Measurements from ENCODE around the gene CDYL2.

The CDYL2 gene

DNA sequence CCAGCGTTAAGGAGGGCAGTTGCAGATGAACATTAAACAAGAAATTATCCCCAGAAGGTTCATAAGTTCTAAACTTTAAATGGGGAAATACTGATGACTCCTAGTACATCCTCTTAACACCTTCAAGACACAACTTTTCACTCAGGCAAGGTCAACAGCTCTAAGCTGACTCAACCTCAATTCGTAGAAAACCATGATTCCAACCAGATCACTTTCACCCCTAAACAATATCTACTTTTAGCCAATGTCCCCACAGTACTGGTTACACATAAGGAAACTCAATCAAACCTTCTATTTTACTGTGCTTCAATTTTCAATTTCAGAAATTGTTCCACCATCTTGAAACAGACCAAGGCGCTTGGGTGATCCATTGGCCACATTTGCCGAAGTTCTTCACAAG, 2.3 kb downstream of the CDYL2 start:
- Histone ChIP-seq H3K27ac (ENCODE audit: low read length) (no peak overlapping the region), H3K79me2 (ENCODE audit: low read length) (no peaks in the 10 kb centered on the region), H3K4me3 (ENCODE audit: low read length) (no peak overlapping the region), H3K9me3 (ENCODE audit: insufficient read depth, low read length) (no peaks in the 10 kb centered on the region), H3K9ac (ENCODE audit: low read length) (no peak overlapping the region), H3K36me3 (replicated peaks; ENCODE audit: low read depth, low read length) (no peaks in the 10 kb centered on the region), H4K20me1 (ENCODE audit: insufficient read depth, low read length) (no peaks in the 10 kb centered on the region), H3K27me3 (ENCODE audit: low read depth, low read length) (peaks cover 36% of the 10 kb centered on the region), H3K4me1 (ENCODE audit: low read length) (peaks cover 4% of the 10 kb centered on the region), H2AFZ (ENCODE audit: low read depth, low read length) (no peak overlapping the region), H3K4me2 (ENCODE audit: low read length) (no peak overlapping the region)
- TF ChIP-seq, protein P1, sequence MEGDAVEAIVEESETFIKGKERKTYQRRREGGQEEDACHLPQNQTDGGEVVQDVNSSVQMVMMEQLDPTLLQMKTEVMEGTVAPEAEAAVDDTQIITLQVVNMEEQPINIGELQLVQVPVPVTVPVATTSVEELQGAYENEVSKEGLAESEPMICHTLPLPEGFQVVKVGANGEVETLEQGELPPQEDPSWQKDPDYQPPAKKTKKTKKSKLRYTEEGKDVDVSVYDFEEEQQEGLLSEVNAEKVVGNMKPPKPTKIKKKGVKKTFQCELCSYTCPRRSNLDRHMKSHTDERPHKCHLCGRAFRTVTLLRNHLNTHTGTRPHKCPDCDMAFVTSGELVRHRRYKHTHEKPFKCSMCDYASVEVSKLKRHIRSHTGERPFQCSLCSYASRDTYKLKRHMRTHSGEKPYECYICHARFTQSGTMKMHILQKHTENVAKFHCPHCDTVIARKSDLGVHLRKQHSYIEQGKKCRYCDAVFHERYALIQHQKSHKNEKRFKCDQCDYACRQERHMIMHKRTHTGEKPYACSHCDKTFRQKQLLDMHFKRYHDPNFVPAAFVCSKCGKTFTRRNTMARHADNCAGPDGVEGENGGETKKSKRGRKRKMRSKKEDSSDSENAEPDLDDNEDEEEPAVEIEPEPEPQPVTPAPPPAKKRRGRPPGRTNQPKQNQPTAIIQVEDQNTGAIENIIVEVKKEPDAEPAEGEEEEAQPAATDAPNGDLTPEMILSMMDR (IDR thresholded peaks at IDR 0.05; ENCODE audit: low read depth, low read length), result no peak
- TF ChIP-seq EZH2phosphoT487 (IDR thresholded peaks at IDR 0.05; ENCODE audit: low read depth), result no peak

DNA sequence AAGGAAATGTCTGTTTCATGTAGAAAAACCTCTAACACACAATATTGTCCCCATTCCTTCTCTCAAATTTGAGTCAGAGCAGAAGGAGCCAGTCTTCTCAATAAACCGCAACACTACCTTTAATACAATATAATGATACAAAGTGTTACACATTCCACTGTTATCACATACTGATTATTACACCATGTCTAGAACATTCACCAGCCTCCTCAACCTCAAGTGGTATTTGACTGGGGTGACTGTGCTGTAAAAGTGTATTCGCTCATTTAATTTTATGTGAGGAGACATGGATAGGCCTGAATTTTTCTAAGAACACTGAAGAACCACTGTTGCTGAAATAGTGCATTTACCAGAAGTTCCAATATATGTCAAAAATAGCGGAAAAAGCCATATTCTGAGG, 10.3 kb downstream of the CDYL2 start:
- TF ChIP-seq EZH2phosphoT487 (IDR thresholded peaks at IDR 0.05; ENCODE audit: low read depth), result no peak
- TF ChIP-seq, protein P1 (IDR thresholded peaks at IDR 0.05; ENCODE audit: low read depth, low read length), result no peak
- no peaks in the 10 kb centered on the region for H3K79me2 ChIP-seq (ENCODE audit: low read length)
- no peak overlapping the region for H2AFZ ChIP-seq (ENCODE audit: low read depth, low read length)
- no peak overlapping the region for H3K4me3 ChIP-seq (ENCODE audit: low read length)
- no peaks in the 10 kb centered on the region for H3K36me3 ChIP-seq (replicated peaks; ENCODE audit: low read depth, low read length)
- no peaks in the 10 kb centered on the region for H3K4me1 ChIP-seq (ENCODE audit: low read length)
- H3K27ac ChIP-seq (ENCODE audit: low read length), result no peak overlapping the region
- no peak overlapping the region for H3K9ac ChIP-seq (ENCODE audit: low read length)
- H4K20me1 ChIP-seq (ENCODE audit: insufficient read depth, low read length), result no peaks in the 10 kb centered on the region
- H3K9me3 ChIP-seq (ENCODE audit: insufficient read depth, low read length), result no peaks in the 10 kb centered on the region
- no peak overlapping the region for H3K4me2 ChIP-seq (ENCODE audit: low read length)
- no peaks in the 10 kb centered on the region for H3K27me3 ChIP-seq (ENCODE audit: low read depth, low read length)

- no peaks in the 10 kb centered on the region for H3K4me1 ChIP-seq (ENCODE audit: low read length)
- H3K27ac ChIP-seq (ENCODE audit: low read length), result no peak overlapping the region
- no peaks in the 10 kb centered on the region for H4K20me1 ChIP-seq (ENCODE audit: insufficient read depth, low read length)
- H3K4me3 ChIP-seq (ENCODE audit: low read length), result no peak overlapping the region
- H2AFZ ChIP-seq (ENCODE audit: low read depth, low read length), result no peak overlapping the region
- no peaks in the 10 kb centered on the region for H3K79me2 ChIP-seq (ENCODE audit: low read length)
- H3K4me2 ChIP-seq (ENCODE audit: low read length), result no peak overlapping the region
- no peaks in the 10 kb centered on the region for H3K9me3 ChIP-seq (ENCODE audit: insufficient read depth, low read length)
- H3K36me3 ChIP-seq (replicated peaks; ENCODE audit: low read depth, low read length), result no peaks in the 10 kb centered on the region
- no peak overlapping the region for H3K9ac ChIP-seq (ENCODE audit: low read length)
- H3K27me3 ChIP-seq (ENCODE audit: low read depth, low read length), result no peaks in the 10 kb centered on the region
- TF ChIP-seq, protein P1 (IDR thresholded peaks at IDR 0.05; ENCODE audit: low read depth, low read length), result no peak
- no peak for TF ChIP-seq EZH2phosphoT487 (IDR thresholded peaks at IDR 0.05; ENCODE audit: low read depth)
Measured at GRCh38 chr16:80792031-80792430, 12.4 kb downstream of the CDYL2 start.

GRCh38 chr16:80791411-80791810, 13.0 kb downstream of the CDYL2 start:
- Histone ChIP-seq H3K27ac (ENCODE audit: low read length) (no peak overlapping the region), H3K4me1 (ENCODE audit: low read length) (no peaks in the 10 kb centered on the region), H3K27me3 (ENCODE audit: low read depth, low read length) (no peaks in the 10 kb centered on the region), H3K79me2 (ENCODE audit: low read length) (no peaks in the 10 kb centered on the region), H3K4me2 (ENCODE audit: low read length) (no peak overlapping the region), H3K9me3 (ENCODE audit: insufficient read depth, low read length) (no peaks in the 10 kb centered on the region), H3K36me3 (replicated peaks; ENCODE audit: low read depth, low read length) (no peaks in the 10 kb centered on the region), H2AFZ (ENCODE audit: low read depth, low read length) (no peak overlapping the region), H3K9ac (ENCODE audit: low read length) (no peak overlapping the region), H3K4me3 (ENCODE audit: low read length) (no peak overlapping the region), H4K20me1 (ENCODE audit: insufficient read depth, low read length) (no peaks in the 10 kb centered on the region)
- no peak for TF ChIP-seq EZH2phosphoT487 (IDR thresholded peaks at IDR 0.05; ENCODE audit: low read depth)
- TF ChIP-seq, protein P1 (IDR thresholded peaks at IDR 0.05; ENCODE audit: low read depth, low read length), result no peak
